ENCODE data around the gene NGFR.

Gene NGFR

DNA sequence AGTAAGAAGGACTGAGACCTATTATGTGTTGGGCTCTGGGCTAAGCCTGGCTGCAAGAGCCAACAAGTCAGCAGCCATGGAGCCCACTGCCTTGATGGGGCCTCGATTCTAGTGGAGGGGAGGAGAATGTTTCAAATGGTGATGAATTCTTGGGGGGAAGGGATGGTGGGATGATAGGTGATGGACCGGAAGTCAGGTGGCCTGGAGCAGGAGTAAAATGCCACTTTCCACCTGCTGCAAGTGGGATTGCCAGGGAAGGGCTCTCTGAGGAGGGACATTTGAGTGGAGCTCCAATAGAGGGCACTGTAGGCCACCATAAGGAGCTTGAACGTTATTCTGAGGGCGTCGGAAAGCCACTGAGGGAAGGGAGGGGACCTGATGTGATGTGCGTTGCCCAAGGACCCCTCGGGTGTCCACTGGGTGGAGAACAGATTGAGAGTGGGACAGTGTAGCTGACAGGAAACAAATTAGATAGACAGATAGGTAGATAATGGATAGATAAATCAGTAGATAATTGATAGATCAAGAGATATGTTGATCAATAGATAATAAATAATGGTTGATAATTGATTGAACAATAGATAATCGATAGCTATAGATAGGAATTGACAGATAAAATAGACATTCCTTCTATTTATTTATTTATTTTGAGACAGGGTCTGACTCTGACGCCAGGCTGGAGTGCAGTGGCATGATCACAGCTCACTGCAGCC is 62.4 kb downstream of the NGFR start:
- in situ Hi-C loops (cut with MboI; ENCODE audit: low sequenced_read_pairs): loop anchor here (10.0 to 25.0 kb wide), 2 partner anchors 123 to 245 kb away; no protein-coding TSS in a partner anchor
